ENCODE measurements around the gene PM20D2.
"Not testable (repeated sequence)": the region's sequence is repeated elsewhere in the genome, so short reads cannot be mapped to it uniquely, and the experiment has no call there.

PM20D2 gene, protein sequence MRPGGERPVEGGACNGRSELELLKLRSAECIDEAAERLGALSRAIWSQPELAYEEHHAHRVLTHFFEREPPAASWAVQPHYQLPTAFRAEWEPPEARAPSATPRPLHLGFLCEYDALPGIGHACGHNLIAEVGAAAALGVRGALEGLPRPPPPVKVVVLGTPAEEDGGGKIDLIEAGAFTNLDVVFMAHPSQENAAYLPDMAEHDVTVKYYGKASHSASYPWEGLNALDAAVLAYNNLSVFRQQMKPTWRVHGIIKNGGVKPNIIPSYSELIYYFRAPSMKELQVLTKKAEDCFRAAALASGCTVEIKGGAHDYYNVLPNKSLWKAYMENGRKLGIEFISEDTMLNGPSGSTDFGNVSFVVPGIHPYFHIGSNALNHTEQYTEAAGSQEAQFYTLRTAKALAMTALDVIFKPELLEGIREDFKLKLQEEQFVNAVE

DNA sequence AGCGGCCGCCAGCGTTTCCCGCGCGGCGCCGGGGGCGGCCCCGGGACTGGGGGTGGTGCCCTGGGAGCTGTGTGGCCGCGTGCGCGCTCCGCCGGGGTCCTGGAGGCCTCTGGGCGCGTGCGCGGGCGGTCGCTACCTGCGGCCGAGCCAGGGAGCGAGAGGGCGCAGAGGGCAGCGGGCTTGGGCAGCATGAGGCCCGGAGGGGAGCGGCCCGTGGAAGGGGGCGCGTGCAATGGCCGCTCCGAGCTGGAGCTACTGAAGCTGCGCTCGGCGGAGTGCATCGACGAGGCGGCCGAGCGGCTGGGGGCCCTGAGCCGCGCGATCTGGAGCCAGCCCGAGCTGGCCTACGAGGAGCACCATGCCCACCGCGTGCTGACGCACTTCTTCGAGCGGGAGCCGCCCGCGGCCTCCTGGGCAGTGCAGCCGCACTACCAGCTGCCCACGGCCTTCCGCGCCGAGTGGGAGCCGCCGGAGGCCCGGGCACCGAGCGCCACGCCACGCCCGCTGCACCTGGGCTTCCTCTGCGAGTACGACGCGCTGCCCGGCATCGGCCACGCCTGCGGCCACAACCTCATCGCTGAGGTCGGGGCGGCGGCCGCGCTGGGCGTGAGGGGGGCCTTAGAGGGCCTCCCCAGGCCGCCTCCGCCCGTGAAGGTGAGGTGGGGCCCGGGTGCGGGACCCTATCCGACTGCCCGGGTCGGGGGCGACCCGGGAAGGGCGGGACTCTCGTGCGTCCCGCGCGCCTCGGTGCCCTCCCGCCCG, at the start of gene PM20D2:
TSS of gene PM20D2 (plus strand) at position 100 of the 762 bp plus-strand sequence. CDS start at position 190, 90 bp downstream.
- peak; percentile 45 for DNase-seq

DNA sequence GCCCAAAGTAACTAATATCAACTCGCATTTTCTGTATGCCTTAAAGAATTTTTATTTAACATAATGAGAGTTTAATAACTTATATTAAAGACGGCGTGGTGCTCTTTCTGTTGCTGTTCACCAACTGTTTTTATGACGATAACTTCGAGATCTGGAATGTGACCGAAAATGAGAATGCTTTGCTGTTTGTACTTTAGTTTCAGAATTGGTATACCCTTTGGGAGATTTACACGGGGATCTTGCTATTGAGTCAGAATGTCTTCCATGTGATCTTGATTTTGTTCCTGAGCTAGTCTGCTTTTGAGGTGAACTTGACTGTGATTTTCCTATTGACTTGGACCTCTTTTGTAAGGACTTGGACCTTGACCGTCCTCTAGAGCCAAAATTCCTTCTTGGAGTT, 47.4 kb upstream of the PM20D2 start:
- DNase-seq = no peak

DNA sequence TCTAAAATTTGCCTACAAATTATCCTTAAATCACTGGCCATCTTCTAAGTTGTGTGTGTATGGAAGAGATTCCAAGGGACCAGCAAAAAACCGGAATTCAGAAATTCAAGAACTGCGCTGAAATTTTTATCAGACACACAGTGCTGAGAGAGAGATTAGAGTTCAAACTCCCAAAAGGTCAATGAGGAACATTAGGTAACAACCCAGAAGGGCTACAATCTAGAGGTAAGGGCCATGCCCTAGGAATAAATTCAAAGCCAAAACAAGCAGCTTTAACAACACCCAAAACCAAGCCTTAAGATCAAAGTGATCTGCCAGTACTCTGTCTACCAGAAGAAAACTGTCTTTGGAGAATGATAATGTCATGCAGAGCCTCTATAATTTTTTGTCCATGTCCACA, 45.7 kb upstream of the PM20D2 start:
- no peak for DNase-seq

DNA sequence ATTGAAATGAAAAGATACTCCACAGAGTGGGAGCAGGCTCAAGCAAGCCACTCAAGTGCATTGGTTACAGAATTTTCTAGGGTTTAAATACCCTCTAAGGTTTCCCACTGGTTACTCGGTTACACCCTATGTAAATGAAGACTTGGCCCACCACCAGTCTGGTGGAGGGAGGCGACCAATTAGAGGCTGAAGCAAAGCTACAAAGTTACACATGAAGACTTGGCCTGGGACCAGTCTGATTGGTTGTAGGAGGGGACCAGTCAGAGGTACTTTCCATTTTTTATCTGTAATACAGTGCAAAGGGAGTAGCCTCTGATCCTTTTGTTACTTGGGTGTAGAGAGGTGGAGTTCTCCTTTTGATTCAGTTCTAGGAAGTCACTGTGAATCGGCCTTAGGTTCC, 35.6 kb upstream of the PM20D2 start:
- no peak for DNase-seq

DNA sequence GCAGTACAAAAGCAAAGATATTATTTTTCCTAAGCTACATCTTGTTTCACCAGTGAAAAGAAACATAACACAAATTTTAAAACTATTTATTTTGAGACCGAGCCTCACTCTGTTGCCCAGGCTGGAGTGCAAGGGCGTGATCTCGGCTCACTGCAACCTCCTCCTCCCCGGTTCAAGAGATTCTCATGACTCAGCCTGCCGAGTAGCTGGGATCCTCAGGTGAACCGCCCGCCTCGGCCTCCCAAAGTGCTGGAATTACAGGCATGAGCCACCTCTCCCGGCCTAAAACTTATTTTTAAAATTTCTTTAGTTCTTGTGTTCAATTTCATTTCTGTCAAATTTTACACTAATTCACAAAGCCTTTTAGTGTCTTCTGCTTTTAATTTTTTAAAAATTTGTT, 33.9 kb upstream of the PM20D2 start:
- no peak for DNase-seq

DNA sequence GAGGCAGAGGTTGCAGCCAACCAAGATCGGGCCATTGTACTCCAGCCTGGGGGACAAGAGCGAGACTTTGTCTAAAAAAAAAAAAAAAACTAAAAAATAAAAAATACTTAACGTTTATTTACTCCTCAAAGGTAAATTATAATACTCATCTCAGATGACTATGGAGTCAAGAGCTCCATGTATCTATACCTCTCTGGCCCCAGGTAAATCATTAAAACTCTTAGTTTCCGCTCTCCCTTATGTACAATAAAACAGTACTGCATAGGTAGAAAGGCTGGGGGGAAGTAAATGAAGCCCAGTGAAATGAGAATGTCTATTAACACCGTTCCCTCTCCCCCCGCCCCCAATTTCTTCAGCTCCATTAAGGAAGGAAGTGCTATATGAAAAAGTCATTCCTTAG, 29.2 kb upstream of the PM20D2 start:
- no peak for DNase-seq

DNA sequence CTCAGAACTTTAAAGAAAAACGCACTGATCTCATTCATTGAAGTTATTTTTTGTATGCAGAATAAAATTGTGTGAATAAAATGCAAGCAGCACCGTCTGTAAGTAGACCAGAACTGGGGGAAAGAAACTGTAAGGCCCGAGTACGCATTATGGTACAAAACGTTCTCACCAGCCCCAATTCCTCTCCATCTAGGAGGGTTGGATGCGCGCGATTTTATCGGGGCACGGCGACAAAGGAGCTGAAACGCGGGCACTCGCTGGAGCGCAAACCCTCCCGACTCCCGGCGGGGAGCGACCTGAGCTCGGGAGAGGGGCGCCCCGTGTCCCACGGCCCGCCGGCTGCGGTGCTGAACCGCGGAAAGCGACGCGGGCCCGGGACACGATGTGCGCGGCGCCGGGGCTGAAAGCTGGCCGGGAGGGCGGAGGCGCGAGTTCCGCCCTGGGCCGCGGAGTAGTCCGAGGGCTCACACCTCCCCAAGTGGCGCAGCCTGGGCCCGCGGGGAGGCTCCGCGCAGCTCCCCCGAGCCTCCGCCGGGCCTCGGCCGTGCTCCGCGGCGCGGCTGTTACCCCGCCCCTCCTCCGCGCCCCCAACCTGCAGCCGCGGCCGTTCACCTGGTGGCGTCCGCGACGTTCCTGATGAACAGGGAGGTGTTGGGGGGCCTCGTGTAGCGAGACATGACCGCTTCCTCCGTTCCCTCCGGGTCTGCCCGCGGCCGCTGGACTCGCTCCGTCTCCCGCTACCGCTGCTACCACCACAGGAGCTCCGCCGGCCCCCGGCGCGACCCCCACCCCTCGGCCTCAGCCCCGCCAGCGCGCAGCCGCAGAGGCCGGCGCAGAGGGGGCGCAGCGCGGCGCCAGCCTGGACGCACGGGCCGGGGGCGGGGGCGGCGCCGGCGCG, 28.4 kb upstream of the PM20D2 start, which contains the start of gene SRSF12:
TSS of gene SRSF12 (minus strand) at position 861 of the 898 bp plus-strand sequence. CDS start at position 677, 184 bp downstream.
- DNase-seq = no peak

DNA sequence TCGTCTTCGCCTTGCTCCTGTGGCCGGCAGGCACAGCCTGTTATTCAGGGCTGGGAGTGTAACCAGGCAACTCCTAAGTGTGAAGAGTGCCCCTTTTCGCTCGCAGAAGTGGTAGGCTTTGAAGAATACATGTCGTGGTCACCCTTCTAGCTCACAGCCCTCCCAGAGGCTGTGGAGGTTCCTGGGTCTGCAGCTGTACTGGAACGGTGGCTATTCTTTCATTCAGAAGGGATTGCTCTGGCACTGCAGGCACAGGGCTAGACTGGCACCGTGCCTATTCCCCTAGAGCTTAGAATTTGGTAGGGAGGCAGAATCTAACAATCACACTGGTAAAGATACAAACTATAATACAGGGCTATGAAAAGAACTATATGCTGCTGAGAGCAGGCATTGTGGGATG, 26.9 kb upstream of the PM20D2 start:
- DNase-seq = no peak

DNA sequence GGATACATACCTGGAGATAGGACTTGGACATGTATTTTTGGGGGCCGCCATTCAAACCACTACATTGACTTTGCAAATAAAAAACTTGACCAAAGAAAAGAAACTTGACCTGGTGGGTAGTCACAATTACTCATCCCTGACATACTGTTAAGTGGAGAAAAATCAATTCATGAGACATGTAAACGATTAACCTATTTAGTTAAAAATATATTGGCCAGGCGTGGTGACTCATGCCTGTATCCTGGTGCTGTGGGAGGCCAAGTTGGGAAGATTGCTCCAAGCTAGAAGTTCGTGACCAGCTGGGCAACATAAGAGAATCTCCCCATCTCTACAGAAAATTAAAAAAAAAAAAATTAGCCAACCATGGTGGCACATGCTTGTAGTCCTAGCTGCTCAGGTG, 25.5 kb upstream of the PM20D2 start:
- no peak for DNase-seq

DNA sequence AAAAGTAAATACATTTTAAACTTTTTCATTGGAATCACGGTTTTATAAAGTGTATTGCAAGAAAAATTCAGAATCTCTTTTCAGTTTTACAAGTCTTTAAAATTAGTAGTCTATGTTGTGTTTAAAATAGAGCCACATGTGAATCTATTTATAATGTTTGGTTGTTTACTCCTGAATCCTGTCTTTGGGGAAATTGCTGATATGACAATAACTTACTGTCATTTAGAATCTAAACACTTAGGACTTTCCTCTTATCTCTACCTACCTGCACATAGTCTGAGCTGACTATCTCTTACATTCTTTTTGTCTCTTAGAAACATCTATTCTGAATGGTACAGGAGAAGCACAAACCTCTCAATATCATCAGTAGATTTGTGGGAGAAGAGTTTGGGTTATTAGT, 23.9 kb upstream of the PM20D2 start:
- DNase-seq = no peak

DNA sequence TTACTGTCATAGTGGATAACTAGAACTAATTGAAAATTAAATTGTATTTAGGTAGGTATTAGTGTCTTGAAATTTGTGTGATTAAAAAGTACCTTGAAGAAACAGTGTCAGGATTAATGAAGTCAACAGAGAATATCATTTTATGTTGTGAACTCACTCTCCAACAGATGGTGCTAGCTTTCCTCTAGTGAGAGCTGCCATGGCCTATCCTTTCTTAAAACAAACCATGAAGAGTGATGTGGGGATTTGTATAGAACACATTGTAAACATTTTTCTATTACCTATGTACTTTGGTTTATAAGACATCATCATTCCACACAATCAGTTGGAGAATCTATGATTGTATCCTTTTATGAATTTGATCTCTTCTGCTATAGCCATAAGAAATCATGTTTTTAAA, 23.2 kb upstream of the PM20D2 start:
- DNase-seq = no peak

DNA sequence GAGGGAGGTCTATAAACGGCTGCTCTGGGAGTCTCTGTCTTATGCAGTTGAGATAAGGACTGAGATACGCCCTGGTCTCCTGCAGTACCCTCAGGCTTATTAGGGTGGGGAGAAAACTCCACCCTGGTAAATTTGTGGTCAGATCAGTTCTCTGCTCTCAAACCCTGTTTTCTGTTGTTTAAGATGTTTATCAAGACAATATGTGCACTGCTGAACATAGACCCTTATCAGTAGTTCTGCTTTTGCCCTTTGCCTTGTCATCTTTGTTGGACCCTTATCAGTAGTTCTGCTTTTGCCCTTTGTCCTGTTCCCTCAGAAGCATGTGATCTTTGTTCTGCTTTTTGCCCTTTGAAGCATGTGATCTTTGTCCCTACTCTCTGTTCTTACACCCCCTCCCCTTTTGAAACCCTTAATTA, 17.6 kb upstream of the PM20D2 start:
- DNase-seq = not testable (repeated sequence)

DNA sequence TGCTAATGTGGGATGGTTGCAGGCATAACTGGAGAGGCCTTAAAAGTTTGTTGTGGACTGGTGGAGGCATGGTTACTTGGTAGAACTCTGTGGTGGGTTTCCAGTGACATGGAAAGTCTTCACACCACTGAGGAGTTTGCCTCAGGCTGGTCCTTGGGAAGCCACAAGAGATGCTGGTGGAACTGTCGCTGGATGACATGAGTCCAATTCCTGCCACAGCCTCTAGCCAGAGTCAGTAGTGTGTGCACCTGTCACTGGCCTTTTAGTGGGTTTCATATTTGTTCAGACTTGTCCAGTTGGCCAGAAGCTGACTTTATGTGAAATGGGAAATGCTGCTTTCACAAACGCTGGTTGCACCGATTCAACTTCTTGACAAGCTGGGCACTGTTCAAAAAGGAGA, 14.3 kb upstream of the PM20D2 start:
- no peak for DNase-seq

DNA sequence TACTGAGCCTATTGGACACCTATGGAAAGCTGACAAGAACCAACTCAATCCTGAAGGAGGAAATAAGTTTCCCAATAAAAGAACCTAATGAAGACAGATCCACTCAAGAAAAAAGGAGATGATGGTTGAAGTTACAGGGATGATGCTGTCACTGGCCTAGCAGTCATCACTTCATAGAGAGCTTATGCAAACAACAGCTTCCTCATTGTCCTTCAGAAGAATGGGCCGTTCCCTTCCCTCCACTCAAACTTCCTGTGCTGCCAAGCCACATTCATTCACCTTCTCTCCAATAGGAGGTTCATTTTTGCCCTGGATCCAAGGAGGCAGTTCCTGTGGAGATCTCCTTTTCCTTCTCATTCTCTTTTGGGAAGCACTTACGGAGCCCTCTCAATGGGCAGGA, 13.8 kb upstream of the PM20D2 start:
- DNase-seq = no peak

DNA sequence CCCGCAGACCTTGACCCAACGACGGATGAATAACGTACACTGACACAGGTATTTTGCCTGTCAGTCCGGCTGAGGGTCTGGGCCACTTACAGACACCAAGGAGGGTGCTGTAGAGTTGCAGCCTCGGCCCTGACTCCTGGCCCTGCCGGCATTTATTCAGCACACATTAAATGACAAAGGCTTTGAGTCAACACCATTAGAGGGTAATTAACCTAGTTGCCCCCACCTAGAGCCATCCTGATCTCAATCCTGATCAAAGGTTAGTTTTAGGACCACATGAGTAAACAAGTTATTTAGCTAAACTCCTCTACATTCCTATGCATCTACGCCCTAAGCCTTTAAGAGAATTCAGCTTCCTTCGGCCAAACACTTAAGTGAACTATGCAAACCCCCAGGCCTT, 11.9 kb upstream of the PM20D2 start:
- no peak for DNase-seq

DNA sequence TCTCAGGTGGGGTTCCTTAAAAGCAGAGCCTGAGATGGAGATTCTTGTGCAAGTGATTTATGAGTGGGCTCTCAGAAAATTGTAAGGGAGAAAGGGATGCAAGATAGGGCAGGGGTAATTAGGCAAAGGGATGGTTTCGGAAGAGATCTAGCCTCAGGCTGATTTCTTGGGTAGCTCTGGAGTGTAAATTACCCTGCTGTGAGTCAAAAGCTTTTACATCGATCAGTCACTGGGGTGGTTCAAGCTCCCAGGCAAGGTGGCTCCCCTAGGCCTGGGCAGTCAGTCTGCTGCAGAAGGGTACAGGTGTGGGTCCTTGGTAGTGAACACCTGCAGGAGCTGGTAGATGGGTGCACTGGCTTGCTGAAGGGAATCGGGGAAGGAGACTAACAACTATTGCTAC, 11.1 kb upstream of the PM20D2 start:
- DNase-seq = no peak

DNA sequence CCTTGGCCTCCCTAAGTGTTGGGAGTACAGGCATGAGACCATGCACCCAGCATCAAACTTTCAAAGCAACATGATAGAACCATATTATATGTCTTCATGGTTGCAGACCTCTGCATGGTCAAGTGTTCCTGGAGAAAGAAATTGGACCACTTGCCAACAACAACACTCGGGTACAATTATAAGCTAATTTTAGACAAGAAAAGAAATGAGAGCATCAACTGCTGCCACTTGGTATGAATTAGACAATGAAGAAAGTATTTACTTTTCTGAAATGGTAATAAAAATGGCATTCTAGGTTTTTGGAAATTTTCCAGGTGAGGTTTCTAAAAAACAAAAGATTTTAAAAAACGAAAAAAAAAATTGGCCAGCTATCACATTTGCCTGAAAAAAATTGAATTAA, 7.7 kb upstream of the PM20D2 start:
- no peak for DNase-seq

DNA sequence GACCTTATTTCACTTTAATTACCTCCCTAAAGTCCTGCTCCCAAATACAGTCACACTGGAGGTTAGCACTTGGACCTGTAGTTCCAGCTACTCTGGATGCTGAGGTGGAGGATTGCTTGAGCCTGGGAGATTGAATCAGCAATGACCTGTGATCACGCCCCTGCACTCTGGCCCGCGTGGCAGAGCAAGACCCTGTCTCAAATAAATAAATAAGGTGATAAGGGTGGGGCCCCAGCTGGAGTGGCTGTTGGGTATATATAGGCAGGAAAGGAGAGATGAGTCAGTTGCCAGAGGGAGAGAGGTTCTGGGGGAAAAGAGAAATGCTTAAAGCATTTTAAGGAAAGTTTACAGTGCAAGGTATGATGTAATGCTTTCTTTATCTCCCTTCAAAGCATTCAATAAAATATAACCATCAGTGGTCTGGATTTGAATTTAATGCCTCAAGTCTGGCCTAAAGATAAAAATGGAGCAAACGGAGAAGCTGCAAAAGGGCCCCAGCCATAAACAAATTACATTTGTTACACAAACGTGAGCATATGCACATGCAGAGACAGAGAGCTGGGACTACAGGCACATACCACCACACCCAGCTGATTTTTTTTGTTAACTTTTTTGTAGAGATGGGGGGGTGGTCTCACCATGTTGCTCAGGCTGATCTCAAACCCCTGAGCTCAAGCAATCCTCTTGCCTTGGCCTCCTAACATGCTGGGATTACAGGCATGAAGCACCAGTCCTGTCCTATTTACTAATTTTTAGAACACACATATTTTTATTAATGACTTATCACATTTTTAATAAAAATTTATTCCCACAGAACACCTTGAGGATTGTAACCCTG, 6.1 kb upstream of the PM20D2 start:
- DNase-seq = no peak

DNA sequence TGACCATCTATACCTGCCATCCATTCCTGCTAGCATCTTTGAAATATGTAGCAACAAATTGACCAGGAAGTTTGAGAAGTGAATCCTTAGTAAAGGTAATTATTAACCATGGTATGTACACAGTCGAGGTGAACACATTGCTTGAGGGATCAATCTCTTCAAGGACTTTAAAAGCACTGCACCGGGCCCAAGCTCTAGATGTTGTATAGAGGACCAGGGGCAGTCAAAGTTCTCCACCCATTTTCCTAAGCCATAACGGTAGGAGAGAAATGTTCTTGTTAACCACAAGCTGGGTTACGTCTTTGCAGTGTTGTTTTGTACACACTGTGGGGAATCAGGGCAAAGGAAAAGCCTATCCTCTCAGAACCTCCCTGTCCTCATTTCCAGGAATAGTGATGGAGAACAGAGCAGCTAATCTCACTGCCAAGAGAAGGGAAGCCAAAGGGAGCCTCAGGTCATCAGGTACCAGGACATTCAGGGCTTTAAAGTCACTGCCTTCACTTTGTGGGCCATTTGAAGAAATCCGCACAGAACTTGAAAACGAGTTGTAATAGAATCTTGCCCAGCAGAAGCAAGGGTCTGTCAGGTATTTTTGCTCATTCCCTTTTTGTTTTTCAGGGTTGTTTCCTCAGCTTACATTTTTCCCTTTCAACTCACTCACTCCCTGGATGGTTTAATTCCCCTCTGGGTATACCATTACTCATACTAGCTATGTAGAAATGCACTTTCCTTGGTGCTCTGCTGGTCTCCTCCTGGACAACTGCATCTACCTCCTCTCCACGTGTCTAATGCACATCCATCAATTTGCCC, 5.3 kb upstream of the PM20D2 start:
- no peak for DNase-seq

DNA sequence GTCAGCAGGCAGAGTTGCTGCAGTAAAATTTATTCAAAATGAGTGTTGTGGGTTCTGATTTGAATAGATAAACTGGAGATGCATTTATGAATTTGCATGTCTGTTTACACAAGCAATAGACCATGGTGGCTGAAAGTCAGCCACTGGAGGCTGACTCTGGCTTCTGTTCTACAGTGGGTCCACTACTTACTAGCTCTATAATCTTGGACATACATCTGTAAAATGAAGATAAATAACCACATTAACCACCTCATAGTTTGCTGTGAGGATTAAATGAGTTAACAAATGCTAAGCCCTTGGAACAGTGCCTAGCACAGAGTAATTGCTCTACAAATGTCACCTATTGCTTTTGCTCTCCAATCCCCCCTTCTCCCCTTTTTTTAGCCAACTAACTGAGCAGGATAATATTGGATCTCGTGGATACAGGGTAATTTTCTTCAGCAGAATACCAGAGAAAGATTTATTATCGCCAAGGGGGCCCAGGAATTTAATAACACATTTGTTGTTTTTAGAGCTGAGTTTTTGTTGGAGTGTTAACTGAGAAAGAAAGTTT, 1.4 kb upstream of the PM20D2 start:
- no peak for DNase-seq

All from NCI-H2107 (cell line).